ENCODE measurements around the gene H2AZ2. TPM values are rescaled to one million over a fixed set of nuclear protein-coding genes. Genes with fewer than 3 reads are reported as not detected.

The H2AZ2 gene
- total and polyA plus RNA-seq, 2 donors from 2014 or later: 121 to 140 TPM

GRCh38 chr7:44791278-44792219, 56.3 kb downstream of the H2AZ2 start:
- Histone ChIP-seq H3K4me3 (ENCODE audit: low read length in 3 of 3) (no peak overlapping the region), H3K9me3 (ENCODE audit: control insufficient read depth in 2 of 3, insufficient read depth in 1 of 3, low read length in 3 of 3) (no peaks in the 10 kb centered on the region), H3K9ac (ENCODE audit: low read length in 3 of 3) (no peak overlapping the region), H3K4me1 (ENCODE audit: control insufficient read depth in 2 of 3, insufficient read depth in 2 of 3, low read depth in 1 of 3, low read length in 3 of 3) (peaks cover 0 to 2% (median 0%) of the 10 kb centered on the region in 3 donors), H3K36me3 (ENCODE audit: control insufficient read depth in 2 of 3, insufficient read depth in 3 of 3, low read length in 3 of 3) (no peaks in the 10 kb centered on the region), H3K27ac (ENCODE audit: low read depth in 2 of 2, low read length in 2 of 2) (no peak overlapping the region), H3K27me3 (ENCODE audit: control insufficient read depth, insufficient read depth, low read length) (no peaks in the 10 kb centered on the region)
- FAIRE-seq (no peak), DNase-seq (no peak)
- TF ChIP-seq CTCF (IDR thresholded peaks at IDR 0.05; ENCODE audit: borderline replicate concordance, extremely low read depth, insufficient read depth): no peak
- intact Hi-C loops (cut with DNase I): no loop called here

DNA sequence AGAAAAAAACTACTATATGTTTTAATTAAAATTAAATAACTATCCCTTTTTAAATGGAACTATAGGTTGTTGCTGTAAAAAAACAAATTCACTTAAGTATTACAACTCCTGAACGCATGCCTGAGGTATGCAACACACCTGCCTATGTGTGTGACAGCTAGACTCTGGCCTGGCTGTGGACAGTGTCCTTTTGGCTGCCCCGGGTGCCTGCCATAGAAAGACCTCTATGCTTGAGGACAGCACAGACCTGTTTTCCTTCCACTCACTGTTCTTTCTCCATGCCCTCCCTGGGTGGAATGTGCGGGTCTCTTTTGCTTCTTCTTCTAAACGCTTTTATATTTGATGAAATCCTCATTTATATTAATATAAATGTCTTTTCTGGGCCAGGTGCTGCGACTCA, 57.9 kb downstream of the H2AZ2 start:
- Histone ChIP-seq H3K36me3 (ENCODE audit: control insufficient read depth in 2 of 3, insufficient read depth in 3 of 3, low read length in 3 of 3) (no peaks in the 10 kb centered on the region), H3K9me3 (ENCODE audit: control insufficient read depth in 2 of 3, insufficient read depth in 1 of 3, low read length in 3 of 3) (no peaks in the 10 kb centered on the region), H3K9ac (ENCODE audit: low read length in 3 of 3) (no peak overlapping the region), H3K4me3 (ENCODE audit: low read length in 3 of 3) (no peak overlapping the region), H3K4me1 (ENCODE audit: control insufficient read depth in 2 of 3, insufficient read depth in 2 of 3, low read depth in 1 of 3, low read length in 3 of 3) (no peaks in the 10 kb centered on the region), H3K27me3 (ENCODE audit: control insufficient read depth, insufficient read depth, low read length) (no peaks in the 10 kb centered on the region), H3K27ac (ENCODE audit: low read depth in 2 of 2, low read length in 2 of 2) (no peak overlapping the region)
- intact Hi-C loops (cut with DNase I): no loop called here
- no peak for TF ChIP-seq CTCF (IDR thresholded peaks at IDR 0.05; ENCODE audit: borderline replicate concordance, extremely low read depth, insufficient read depth)
- DNase-seq (no peak), FAIRE-seq (no peak)

GRCh38 chr7:44787762-44788161, 60.1 kb downstream of the H2AZ2 start:
- intact Hi-C loops (cut with DNase I): no loop called here
- H3K27ac ChIP-seq (ENCODE audit: low read depth in 2 of 2, low read length in 2 of 2): no peak overlapping the region
- H3K4me3 ChIP-seq (ENCODE audit: low read length in 3 of 3): no peak overlapping the region

More at GRCh38 chr7:44787762-44788161, 60.1 kb downstream of the H2AZ2 start:
- no peaks in the 10 kb centered on the region for H3K4me1 ChIP-seq (ENCODE audit: control insufficient read depth in 2 of 3, insufficient read depth in 2 of 3, low read depth in 1 of 3, low read length in 3 of 3)
- TF ChIP-seq CTCF (IDR thresholded peaks at IDR 0.05; ENCODE audit: borderline replicate concordance, extremely low read depth, insufficient read depth): no peak
- H3K36me3 ChIP-seq (ENCODE audit: control insufficient read depth in 2 of 3, insufficient read depth in 3 of 3, low read length in 3 of 3): no peaks in the 10 kb centered on the region
- peaks cover 0 to 5% (median 0%) of the 10 kb centered on the region in 3 donors for H3K9me3 ChIP-seq (ENCODE audit: control insufficient read depth in 2 of 3, insufficient read depth in 1 of 3, low read length in 3 of 3)
- H3K27me3 ChIP-seq (ENCODE audit: control insufficient read depth, insufficient read depth, low read length): no peaks in the 10 kb centered on the region
- DNase-seq: no peak
- H3K9ac ChIP-seq (ENCODE audit: low read length in 3 of 3): no peak overlapping the region
- FAIRE-seq: no peak

All from kidney (tissue), 14 donors.